Dermis lymphatic vessel endothelial cell (primary cell): Measurements from ENCODE around the gene DAPK3. TPM values are rescaled to one million over a fixed set of nuclear protein-coding genes. Genes with fewer than 3 reads are reported as not detected.

Experiments
- total RNA-seq: library from RNA; depleted of rRNA; stranded (reverse); fragments of >200 nt; gene quantifications from 2 replicates; pipeline ENCODE4 v1.2.1, GENCODE V29; 2014

Gene DAPK3
- total RNA-seq, result 121 and 144 TPM in 2 replicates

DNA sequence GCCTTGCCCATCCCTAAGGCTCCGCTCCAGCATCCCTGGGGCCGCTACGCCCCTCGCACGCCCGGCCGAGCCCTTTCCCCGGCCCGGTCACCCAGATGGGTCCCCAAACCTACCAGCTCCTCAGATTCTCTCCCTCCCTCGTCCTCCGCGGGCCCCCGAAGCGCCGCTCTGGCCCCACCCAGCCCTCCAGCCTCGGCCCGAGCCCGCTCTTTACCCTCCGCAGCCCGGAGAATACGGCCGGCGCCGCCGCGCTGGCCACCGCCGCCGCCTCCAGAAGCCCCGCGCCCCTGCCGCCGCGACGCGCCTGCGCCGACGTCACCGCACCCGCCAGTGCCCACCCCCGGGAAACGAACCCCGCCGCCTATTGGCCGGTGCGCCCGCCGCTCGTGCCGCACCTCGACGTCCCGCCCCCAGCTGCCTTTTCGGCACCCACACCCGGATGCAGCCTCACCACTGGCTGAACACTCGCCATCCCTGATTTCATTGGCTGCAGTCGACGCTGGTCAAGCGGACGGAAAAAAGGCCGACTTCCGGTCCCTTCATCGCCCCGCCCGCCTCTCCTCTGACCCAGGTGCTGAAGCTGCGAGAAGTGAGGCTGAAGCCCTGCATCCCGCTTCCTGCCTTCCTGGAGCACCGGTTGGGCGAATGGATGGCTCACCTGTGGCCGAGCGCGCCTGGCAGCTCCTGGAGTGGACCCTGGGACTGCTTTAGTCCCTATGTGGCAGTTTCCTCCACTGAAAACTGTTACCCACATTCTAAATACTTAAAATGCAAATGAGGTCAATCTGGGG, at the start of gene DAPK3:
Gene DAPK3, minus strand, starts transcription at position 292 of the 791 bp plus-strand sequence. CDS start 1,364 bp downstream, outside the sequence.

DNA sequence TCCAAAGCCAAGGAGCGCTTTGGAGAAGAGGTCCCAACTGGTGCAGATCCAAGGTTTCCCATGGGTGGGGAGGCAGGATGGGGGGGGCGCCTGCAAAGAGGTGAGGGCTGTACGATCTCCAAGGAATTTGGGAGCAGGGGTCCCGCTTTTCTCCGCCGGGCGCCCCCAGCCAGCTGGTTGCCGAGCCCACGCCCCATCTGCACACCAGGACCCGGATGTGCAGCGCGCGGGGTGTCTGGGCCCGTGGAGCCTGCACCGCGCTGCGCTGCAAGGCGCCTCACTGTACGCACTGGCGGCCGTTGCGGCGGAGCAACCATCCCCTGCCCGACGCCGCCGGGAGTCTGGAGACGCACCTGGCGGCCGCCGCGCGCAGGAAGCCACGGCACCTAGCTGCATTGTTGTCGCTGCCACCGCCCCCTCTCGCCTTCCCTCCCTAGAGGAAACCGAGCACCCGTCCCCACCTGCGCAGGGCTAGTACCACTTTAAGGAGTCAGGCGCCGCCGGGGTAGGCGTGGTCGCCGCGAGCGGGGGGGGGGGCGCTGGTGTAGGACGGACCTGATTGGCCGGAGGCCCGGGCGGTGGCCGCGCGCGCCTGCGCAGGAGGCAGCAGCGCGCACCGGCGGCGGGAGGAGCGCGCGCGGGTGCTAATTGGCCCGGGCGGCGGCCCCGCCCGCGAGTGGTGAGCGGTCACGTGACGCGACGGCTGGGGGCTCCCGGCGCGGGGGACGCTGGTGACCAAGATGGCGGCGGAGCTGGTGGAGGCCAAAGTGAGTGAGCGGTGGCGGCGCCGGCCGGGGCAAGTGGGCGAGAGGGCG, 36.3 kb upstream of the DAPK3 start, which contains the start of gene PIAS4:
Gene PIAS4, plus strand, starts transcription at position 716 of the 815 bp plus-strand sequence. Its CDS starts 25 bp downstream, at position 741.

DNA sequence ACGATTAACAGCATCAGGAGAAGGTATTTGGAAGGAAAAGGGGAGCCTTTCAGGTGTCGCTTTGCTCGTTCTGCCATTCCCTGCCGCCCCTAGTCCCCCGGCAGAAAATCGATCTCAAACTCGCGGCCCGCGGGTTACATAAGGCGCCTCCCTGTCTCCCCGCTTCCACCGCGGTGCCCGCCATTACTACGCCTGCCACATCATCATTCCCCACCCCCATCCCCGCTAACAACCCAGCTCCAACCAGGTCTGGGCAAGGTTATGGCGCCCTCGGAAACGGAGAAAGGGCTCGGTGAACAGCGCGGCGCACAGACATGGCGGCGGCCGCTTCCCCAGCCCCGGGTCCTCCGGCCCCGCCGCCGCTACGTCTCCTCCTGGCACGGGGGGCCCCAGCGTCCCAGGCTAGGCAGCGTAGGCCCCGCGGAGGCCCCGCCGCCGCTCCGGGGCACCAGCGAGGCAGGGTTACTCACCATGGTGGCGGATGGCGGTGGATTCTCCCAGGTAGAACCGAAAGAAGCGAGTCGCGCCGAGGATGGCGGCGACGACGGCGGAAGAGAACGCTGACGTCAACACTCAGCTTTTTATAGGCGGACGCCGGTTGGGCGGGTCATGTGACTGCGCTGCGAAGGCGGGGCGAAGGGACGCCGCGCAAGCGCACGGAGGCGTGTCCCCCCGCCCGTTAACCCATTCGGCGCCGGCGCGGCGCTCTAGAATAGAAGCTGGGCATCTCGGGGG, 14.2 kb upstream of the DAPK3 start, which contains the start of gene EEF2:
Gene EEF2, minus strand, starts transcription at position 556 of the 735 bp plus-strand sequence. Its CDS starts 83 bp downstream, at position 473.

DNA sequence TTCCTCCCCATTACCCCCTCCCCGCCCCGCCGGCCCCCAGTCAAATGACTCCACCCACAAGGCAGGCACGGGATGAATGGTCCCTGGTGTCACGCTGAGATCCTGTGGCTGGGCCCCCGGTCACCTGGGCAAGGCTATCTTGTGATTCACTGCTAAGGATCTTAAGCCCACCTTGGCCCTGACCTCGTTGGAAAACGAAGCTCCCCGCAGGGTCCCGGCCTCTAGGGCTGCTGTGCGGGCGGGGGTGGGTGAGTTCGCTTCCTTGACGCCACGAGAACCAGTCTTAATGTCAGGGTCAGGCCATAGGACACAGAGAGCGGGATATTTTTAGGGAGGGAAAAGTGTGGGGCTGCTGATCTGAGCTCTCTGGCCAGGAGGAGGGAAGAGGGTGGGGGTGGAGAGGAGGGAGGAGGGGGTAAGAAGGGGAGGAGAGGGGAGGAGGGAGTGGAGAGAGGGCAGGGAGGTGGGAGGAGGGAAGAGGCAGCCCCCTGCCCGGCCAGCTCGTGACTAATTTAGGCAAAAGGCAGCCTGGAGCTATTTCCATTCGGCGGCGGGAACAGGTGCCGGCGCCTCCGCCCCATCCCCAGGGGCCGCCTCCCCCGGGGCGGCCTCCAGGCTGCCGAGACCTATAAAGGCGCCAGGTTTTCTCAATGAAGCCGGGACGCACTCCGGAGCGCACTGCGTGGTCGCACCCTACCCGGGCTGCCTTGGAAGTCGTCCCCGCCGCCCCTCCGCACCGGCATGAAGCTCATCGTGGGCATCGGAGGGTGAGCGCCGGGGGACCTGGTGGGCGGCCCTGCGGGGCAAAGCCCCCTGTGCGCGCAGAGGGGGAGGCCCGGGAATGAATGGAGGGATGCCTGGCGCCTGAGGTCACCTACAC, 37.7 kb downstream of the DAPK3 start, which contains the start of gene NMRK2:
Gene NMRK2, plus strand, starts transcription at position 139 of the 880 bp plus-strand sequence. Its CDS starts 603 bp downstream, at position 742.

Other genes starting within 250 kb of the DAPK3 start
- gene APBA3, start 209.4 kb downstream of the DAPK3 start, total RNA-seq, result 15.6 and 19.4 TPM in 2 replicates
- 43.0 and 53.9 TPM in 2 replicates for gene MRPL54, start 208.4 kb downstream of the DAPK3 start, total RNA-seq
- gene RAX2, start 198.9 kb downstream of the DAPK3 start, total RNA-seq, result not detected in 2 replicates
- gene MATK, start 184.7 kb downstream of the DAPK3 start, total RNA-seq, result 0.34 and 2.3 TPM in 2 replicates
- gene ZFR2, start 102.1 kb downstream of the DAPK3 start, total RNA-seq, result 0.09 and 0.43 TPM in 2 replicates
- not detected in 2 replicates for gene ATCAY, start 90.4 kb downstream of the DAPK3 start, total RNA-seq
- gene NMRK2, start 38.0 kb downstream of the DAPK3 start, total RNA-seq, result not detected in 2 replicates
- 2,885 and 2,904 TPM in 2 replicates for gene EEF2, start 14.4 kb upstream of the DAPK3 start, total RNA-seq
- 19.0 and 26.6 TPM in 2 replicates for gene PIAS4, start 36.6 kb upstream of the DAPK3 start, total RNA-seq
- gene ZBTB7A, start 95.8 kb upstream of the DAPK3 start, total RNA-seq, result 9.1 and 10.3 TPM in 2 replicates
- 114 and 121 TPM in 2 replicates for gene MAP2K2, start 153.0 kb upstream of the DAPK3 start, total RNA-seq
- not detected in 2 replicates for gene CREB3L3, start 182.5 kb upstream of the DAPK3 start, total RNA-seq
- gene SIRT6, start 211.5 kb upstream of the DAPK3 start, total RNA-seq, result 6.1 and 9.0 TPM in 2 replicates
- 0.11 and 0.17 TPM in 2 replicates for gene ANKRD24, start 211.6 kb upstream of the DAPK3 start, total RNA-seq